HG03460 (cell line): ENCODE measurements around the gene SCML1.
A peak's percentile ranks its signal among the peaks of the same experiment; 100 is the strongest.

ENCODE experiments used
- ATAC-seq: cut with Tn5 transposase; IDR thresholded peaks from one replicate; pipeline ENCODE4 v1.9.1; 2021; ENCODE audit not compliant: unreplicated experiment

Gene SCML1, protein sequence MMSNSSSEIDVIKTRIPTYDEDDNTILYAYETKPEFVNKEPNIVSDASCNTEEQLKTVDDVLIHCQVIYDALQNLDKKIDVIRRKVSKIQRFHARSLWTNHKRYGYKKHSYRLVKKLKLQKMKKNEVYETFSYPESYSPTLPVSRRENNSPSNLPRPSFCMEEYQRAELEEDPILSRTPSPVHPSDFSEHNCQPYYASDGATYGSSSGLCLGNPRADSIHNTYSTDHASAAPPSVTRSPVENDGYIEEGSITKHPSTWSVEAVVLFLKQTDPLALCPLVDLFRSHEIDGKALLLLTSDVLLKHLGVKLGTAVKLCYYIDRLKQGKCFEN

DNA sequence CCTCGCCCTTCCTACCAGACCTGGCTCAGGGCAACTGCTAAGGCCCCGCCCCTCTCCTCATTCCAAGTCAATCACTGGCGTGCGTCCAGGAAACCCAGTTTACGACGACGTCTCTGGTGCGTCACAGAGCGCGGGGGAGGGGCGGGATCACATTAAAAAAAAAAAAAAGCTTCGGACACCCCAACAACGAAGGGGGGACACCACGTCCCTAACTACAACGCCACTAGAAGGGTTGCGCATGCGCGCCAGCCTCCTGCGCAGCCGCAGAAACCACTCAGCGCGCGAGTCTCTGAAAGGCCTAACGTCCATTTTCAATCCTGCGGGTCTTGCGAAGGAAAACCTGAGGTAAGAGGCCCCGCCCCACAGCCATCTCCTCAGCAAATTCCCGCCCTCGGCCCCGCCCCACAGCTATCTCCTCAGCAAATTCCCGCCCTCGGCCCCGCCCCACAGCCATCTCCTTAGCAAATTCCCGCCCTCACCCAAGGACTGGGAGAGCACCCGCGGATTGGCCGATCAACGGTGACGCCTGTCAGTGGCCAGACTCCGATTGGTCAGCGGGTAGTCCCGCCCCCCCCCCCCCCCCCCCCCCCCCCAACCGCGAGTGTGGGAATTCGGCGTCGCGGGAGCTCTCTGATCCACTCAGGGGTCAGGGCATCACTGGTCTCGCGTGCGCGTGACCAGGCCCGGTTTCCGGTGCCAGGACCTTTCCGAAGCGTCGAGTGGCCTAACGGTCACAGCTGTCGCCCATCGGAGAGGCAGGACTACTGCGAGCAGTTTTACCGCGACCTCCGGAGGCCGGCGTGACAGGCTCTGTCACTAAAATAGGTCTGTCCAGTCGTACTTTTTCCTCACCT, at the start of gene SCML1:
TSS of gene SCML1 (plus strand) at position 638 of the 854 bp plus-strand sequence. CDS start 6,694 bp downstream, outside the sequence.
- ATAC-seq: peak; percentile 66

DNA sequence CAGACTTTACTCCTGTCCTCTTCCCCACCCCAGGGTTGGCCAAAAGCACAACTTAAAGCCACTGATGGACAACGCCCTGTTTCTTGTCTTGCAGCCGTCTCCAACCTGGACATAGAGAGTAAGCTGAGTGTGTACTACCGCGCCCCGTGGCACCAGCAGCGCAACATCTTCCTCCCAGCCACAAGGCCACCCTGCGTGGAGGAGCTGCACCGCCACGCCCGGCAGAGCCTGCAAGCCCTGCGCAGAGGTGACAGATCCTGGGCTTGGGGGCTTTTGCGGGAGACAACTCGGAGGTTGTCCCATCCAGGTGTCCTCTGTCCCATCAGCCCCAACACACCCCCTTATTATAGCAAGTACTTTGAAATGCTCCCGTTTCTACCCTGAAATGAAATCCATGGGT, 49.6 kb upstream of the SCML1 start:
- ATAC-seq: no peak

DNA sequence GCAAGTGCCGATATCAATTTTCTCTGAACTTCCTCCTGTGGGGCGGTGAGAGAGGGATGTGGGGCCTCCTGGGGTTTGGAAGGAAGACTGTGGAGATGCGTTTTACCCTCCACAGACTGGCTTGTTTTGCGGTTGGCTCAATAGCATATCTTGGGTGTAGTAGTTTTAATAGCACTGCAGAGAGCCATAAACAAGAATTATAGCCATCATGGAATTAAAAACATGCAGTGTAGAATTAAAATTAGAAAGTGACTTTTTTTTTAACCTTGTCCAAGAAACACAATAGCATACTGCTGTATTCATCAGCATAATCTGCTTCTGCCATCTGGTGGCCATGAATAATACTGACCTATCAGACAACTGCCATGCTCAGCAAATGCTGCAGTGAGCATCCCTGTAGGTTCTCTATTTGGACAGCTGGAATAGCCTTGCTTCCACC, 47.3 kb upstream of the SCML1 start:
- ATAC-seq: no peak

DNA sequence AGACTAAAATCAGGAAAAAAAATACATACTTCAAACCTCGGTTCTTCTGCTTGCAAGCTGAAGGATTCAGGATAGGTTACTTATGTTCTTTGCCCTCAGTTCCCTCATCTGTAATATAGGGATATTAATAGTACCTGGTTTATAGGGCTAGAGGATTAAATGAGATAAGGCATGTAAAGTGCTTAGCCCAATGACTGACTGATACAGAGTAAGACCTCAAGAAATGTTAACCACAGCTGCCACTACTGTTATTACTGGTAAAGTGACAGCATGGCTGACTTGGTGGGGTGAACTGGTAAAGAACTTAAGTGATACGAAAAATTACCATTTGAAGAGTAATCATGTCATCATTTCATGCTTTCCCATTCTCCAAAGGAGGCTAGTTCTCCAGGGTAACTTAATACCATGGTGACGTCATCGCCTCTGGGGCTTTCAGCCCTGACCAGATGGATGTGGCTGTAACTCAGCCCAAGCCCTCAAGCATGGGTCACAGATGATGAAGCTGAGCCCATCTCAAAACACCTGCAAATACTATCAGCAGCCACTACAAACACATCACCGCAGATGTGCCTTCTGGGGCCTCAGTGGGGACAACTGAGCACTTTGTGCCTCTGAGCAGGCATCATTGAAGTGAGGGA, 44.5 kb upstream of the SCML1 start:
- ATAC-seq: no peak

DNA sequence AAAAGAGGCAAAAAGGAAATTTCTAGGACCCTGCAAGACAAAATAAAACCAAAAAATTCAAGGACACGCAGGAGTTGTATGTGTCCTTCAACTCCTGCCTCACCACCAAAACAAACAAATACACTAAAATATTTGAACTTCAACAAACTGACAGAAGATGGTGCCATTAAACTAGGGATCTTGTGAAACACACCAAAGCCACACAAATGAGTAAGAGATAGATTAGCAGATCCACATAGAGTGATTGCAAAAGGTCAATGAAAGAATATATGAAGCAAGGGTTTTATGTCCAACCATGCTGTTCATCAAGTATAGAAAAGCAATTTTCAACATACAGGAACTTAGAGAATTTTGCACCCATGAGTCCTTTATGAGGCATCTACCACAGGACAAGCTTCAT, 40.1 kb upstream of the SCML1 start:
- ATAC-seq: no peak

DNA sequence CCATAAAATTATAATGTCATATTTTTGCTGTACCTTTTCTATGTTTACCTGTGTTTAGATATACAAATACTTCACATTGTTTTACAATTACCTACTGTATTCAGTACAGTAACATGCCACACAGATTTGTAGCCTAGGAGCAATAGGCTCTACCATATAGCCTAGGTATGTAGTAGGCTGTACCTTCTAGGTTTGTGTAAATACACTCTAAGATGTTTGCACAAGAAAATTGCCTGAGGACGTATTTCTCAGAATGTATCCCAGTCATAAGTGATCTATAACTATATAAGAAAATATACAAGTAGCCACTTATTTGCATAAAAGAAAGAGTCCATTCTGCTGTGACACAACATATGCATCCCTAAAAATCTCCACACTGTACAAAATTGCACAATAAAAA, 36.3 kb upstream of the SCML1 start:
- no peak for ATAC-seq

DNA sequence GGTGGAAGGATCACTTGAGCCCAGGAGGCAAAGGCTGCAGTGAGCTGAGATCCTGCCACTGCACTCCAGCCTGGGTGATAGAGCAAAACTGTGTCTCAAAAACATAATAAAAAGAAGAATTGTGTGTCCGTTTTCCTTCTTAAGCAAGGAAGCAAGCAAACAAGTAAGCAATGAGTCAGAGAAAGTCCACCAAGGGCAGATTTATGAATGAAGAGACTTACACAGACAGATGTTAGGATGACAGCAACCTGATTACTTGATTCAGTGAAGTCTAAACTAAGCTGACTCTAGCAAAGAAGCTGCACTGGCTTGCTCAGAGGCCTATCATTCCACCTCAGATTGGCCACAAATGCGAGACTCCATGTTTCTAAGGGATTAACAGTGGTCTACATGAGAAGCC, 34.1 kb upstream of the SCML1 start:
- ATAC-seq: no peak

DNA sequence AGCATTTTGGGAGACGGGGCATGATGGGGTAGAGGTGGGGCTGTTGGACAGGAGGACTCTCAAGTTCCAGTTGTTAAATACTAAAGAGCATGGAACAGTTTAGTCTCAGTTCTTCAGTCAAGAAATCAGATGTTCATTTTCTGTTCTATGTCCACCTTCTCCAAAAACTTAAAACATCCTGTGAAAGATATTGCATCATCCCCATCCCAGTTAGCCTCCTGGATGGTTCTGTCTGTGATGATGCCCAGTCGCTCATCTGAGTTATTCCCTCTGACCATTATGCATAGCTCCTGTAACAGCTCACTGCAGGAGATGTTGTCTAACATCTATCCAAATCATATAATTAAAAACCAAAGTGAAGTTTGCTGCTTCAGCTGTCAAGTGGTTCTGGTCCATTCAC, 32.1 kb upstream of the SCML1 start:
- ATAC-seq: no peak

DNA sequence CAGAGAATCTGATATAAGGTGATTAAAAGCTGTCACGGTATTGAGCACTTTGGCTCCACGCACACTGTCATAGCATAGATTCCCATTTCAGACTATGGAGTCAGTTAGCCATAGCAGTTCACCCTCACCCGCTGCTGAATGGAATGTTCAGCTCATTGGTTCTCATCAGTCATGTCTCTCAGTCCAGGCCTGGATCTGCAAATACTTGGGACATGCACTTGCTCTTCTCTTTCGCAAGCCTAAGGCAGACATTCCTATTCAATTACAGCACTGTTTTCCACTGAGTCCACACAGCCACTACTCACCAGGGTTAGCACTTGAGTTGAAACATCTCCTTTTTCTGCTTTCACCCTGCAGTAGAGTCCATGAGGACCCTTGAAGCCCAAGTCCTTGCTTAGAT, 30.6 kb upstream of the SCML1 start:
- no peak for ATAC-seq

DNA sequence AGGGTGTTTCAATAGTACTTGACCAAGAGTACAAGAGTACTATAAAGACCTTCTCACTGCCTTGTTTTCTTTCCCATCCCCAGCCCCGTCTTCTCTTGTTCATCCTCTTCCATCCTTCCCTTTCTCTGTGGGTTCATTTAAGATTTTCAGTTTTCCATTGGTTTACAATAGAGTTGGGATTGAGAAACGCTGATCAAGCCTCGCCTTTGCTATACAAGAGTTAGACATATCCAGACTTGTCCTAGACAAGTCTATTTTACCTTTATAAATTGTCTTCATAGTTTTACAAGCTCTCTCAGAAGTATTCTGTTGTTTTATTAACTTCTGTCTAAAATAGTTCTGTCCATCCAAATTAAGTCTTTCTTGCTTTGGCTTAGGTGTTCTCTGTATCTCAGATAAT, 29.6 kb upstream of the SCML1 start:
- ATAC-seq: no peak

DNA sequence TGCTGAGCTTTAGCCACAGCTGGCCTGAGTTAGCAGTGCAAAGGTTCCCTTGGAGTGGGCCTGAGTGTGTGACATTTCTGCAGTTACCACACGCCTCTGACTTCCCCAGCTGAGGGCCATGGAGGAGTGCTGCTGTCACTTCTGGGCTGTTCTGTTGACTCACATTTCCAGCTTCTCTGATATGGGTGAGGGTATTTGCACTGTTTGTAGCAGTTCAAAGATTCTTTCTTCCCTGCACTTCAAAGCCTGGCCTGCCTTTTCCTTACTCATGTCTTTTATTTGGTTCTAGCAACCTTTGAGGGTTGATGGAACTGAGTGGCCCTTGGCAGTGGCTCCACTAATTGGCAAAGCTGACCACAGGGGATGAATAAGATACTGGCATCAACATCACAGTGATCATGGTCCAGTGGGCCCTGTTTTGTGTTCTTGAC, 26.4 kb upstream of the SCML1 start:
- ATAC-seq: no peak

DNA sequence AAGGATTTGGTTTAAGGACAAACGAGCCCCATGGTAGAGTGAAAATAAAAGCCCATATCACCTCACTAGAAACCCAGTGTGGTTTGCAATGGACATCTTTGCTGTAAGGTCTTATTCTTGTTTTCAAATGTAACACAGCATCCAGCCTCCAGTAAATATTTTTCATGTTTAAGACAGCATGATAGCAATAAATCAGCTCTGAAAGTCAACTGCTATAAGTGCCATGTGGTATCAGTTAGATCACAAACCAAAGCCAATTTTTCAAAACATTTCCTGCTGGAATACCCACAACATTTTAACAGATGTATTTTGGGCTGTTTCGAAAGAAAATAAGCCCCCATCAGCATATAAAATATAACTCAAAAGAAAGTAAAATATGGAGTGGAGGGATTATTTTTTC, 24.0 kb upstream of the SCML1 start:
- ATAC-seq: no peak

DNA sequence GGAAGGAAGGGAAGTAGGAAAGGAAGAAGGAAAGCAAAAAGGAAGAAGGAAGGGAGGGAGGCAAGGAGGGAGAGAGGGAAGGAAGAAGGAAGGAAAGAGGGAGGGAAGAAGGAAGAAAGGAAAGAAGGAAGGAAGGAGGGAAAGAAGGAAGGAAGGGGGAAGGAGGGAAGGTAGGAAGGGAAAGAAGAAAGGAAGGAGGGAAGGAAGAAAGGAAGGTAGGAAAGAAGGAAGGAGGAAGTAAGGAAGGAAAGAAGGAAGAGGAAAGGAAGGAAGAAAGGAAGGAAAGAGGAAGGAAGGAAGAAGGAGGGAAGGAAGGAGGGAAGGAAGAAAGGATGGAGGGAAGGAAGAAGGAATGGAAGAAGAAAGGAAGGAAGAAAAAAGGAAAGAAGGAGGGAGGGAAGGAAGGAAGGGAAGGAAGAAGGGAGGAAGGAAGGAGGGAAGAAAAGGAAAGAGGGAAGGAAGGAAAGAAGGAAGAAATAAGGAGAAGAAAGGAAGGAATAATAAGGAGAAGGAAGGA, 18.6 kb upstream of the SCML1 start:
- ATAC-seq: no peak

DNA sequence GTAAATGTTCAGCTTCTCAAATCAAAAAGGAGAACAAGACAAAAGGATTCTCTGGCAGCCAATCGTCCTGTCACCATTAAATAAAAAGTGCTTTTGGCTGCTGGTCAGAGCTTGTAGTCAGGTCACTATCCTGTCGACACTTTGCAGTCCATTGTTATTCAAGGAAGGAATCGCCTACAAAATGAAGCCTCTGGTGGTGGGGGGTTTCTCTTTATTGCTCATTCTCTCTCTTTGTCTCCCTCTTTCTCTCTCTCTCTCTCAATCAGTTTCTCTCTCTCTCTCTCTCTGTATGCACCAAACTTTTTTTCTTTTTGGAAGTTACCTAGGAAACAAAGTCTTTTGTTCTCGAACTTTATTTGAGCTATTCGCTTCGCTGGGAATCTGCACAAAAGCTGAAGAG, 17.6 kb upstream of the SCML1 start:
- ATAC-seq: no peak

DNA sequence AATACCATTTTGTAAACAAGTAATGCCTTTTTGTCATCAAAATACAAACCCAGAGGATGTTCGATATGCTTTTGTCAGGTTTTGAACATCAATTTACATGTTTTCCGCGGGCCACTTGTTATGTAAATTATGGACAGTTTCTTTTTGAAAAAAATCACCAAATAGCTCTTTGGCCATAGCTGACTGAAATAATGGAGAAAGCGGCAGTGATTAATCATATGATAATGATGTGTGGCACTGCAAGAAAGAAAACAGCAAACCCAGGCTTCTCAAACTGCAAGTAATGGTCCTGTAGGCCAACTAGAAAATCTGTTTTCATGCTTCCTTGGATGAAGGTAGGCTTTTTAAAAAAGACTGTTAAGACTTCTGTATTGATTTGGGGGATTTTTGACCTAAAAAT, 15.6 kb upstream of the SCML1 start:
- ATAC-seq: no peak

DNA sequence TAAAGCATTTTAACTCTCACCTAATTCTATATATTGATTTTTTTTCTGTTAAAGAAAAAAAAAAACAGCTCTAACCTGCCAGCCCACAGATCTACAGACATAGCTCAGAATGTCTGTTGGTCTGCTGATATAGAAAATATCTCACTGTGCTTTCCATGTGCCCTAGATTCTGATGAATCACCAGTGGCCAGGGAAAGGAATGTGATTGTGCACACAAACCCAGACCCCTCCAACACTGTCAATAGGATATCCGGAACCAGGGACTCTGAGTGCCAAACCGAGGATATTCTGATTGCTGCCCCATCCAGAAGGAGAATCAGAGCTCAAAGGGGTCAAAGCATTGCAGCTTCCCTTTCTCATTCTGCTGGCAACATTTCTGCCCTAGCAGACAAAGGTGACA, 12.1 kb upstream of the SCML1 start:
- no peak for ATAC-seq

DNA sequence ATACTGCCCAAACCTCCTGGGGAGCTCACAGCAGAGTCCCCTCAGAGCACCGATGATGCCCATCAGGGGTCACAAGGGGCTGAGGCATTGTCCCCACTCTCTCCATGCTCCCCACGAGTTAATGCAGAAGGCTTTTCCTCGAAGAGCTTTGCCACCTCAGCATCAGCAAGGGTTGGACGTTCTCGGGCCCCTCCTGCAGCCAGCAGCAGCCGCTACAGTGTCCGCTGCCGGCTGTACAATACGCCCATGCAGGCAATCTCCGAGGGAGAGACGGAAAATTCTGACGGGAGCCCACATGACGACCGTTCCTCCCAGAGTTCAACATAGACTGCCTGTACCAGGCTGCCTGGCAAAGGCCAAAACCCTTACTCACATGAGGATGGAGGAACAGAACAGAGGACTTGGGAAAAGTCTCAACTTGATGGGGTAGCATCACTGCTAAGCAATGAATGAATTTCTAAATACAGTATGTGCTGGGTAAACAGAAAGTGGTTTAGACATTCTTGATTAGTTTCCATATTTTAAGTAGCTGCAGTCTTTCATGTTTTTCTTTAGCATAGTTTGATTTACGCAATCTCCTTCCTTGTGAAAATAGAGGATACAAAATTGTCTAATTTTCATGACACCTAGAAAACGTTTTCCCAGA, 5.0 kb upstream of the SCML1 start:
- ATAC-seq: no peak

DNA sequence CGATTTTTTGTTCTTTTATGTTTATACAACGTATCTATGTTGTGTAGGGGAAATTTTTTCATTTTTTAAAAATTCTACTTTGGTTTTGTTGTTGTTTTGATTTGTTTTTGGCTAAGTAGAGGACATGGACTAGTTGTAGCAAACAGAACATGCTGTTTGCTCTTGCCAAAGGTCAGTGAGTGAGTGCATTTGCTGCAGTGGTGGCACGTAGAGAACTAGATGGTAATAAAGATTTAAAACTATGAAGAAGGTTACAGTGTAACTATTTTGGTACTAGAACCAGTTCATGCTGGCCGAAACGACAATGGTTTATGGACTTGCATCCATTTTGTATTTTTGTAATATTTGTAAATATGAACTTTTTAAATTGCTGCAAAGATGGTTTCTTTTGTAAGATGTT, 1.9 kb upstream of the SCML1 start:
- ATAC-seq: no peak

DNA sequence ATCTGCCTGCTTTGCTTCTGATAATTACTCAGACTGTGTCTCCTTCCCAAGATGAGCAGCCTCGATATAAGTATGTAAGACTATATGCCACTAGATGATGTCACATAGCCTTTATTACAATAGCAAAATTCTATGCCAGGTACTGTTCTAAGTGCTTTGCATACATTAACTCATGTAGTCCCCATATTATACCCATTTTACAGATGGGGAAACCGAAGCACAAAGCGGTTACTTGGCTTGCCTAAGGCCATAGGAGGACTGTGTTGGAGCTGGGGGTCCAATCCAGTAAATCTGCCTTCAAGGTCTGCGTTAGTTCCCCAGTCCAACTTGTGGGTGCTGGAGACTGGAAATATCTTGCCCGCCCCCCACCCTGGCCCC, 826 bp upstream of the SCML1 start:
- no peak for ATAC-seq

DNA sequence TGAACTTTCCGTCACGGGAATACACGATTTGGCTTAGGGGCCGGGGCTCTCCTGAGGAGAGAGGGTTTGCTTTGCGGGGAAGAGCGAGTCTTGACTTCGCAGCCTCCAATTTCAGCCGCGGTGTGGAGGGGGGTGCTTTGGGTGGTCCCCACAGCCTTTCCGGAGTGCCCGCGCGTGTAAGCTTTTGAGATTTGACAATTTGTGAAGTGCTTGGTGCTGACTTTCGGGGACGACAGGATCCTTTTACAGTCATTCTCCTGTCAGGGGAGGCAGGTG, 355 bp downstream of the SCML1 start:
- no peak for ATAC-seq

DNA sequence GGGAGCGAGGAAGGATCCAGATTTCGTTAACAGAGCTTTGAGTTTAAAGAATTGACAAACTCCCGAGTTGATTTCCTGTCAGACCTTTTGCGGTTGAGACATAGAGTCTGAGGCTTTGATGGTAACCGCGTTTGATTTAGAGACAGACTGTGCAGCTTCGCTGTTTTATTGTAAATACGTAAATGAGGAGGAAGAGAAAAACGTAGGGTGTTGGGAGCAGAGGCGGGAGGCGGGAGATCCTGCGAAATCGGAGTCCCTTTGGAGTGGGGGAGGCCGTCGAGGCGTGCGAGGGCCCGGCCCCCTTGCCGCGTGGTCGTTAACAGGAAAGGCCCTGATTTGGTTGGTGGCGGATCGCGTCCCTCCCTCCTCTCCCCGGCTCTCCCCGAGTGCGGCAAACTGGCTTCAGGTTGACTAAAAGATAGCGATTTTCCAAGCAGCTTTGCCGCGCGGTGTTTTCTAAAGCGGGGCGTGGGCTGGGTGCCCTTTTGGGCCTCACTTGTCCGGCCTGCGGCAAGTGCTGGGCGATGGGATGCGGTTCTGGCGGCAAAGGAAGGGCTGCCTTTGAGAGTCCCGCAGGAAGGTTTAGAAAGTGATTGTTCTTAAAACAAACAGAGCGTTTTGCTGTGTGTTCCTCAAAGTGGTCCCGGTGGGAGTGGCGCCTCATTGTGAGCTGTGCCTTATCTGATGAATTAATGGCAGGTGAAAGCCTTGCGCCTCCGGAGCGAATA, 857 bp downstream of the SCML1 start:
- ATAC-seq: no peak
